Smooth muscle cell (in vitro differentiated cells): ENCODE data around the gene TUBGCP6. TPM values are rescaled to one million over a fixed set of nuclear protein-coding genes. Genes with fewer than 3 reads are reported as not detected.
A peak's percentile ranks its signal among the peaks of the same experiment; 100 is the strongest.

ENCODE experiments used
- DNase-seq: peaks from one replicate; lab custom pipeline; 2025; ENCODE audit not compliant: unreplicated experiment; lab: John Stamatoyannopoulos, UW
- H2AFZ ChIP-seq: fragments of 200-600 bp; sonication (generic); 2 replicates; pipeline ENCODE4 v1.6.0; 2016; ENCODE audit warnings: antibody characterized with exemption, low read depth, mild to moderate bottlenecking
- H3F3A ChIP-seq: fragments of 200-600 bp; sonication (generic); 2 replicates; pipeline ENCODE4 v1.6.0; 2017; ENCODE audit warnings: antibody characterized with exemption, low read depth
- H3K27ac ChIP-seq: fragments of 200-600 bp; sonication (generic); 2 replicates; pipeline ENCODE4 v1.5.1; 2016; ENCODE audit warnings: low read depth, mild to moderate bottlenecking
- H3K27me3 ChIP-seq: fragments of 200-600 bp; sonication (generic); 2 replicates; pipeline ENCODE4 v1.6.1; 2016; ENCODE audit warnings: low read depth, mild to moderate bottlenecking
- H3K36me3 ChIP-seq: fragments of 200-600 bp; sonication (generic); 2 replicates; pipeline ENCODE4 v1.5.1; 2016; ENCODE audit warnings: low read depth
- H3K4me1 ChIP-seq: fragments of 200-600 bp; sonication (generic); 2 replicates; pipeline ENCODE4 v1.5.1; 2016; ENCODE audit warnings: low read depth
- H3K4me2 ChIP-seq: fragments of 200-600 bp; sonication (generic); 2 replicates; pipeline ENCODE4 v1.6.0; 2016; ENCODE audit warnings: mild to moderate bottlenecking
- H3K4me3 ChIP-seq: fragments of 200-600 bp; sonication (generic); 2 replicates; pipeline ENCODE4 v1.5.1; 2016; ENCODE audit warnings: mild to moderate bottlenecking
- H3K79me2 ChIP-seq: fragments of 200-600 bp; sonication (generic); 2 replicates; pipeline ENCODE4 v1.6.0; 2016; ENCODE audit warnings: low read depth, mild to moderate bottlenecking
- H3K9ac ChIP-seq: fragments of 200-600 bp; sonication (generic); 2 replicates; pipeline ENCODE4 v1.6.0; 2016; ENCODE audit warnings: low read depth
- H3K9me3 ChIP-seq: fragments of 200-600 bp; sonication (generic); replicated peaks from 2 replicates; pipeline ENCODE4 v1.5.1; 2016; ENCODE audit warnings: low read depth
- H4K20me1 ChIP-seq: fragments of 200-600 bp; sonication (generic); 2 replicates; pipeline ENCODE4 v1.6.0; 2016; ENCODE audit warnings: low read depth
- WGBS: methylation state at CpG from one replicate; pipeline ENCODE4 v1.1.7; 2016; ENCODE audit warnings: low lambda C conversion rate; 5-methylcytosine and 5-hydroxymethylcytosine counted together
- polyA plus RNA-seq: library from polyadenylated mRNA; unstranded; fragments of >200 nt; fragmentation: Nextera tagmentation; extraction: Ambion mirVana; gene quantifications from 2 replicates; pipeline ENCODE4 v1.2.1, GENCODE V29; 2016
- total RNA-seq: library from RNA; depleted of rRNA; stranded (reverse); fragments of >200 nt; gene quantifications from 2 replicates; pipeline ENCODE4 v1.2.3, GENCODE V29; 2014
- TF ChIP-seq, protein P1 (sequence below): fragments of 200-600 bp; sonication (generic); IDR thresholded peaks from 2 replicates; pipeline ENCODE4 v1.5.1; 2017; ENCODE audit warnings: borderline replicate concordance, mild to moderate bottlenecking, antibody characterized with exemption; ENCODE audit not compliant: insufficient read depth, poor library complexity, severe bottlenecking

Gene TUBGCP6
- total and polyA plus RNA-seq, 2 experiments from 2014 or later, result 10.0 to 22.7 TPM

DNA sequence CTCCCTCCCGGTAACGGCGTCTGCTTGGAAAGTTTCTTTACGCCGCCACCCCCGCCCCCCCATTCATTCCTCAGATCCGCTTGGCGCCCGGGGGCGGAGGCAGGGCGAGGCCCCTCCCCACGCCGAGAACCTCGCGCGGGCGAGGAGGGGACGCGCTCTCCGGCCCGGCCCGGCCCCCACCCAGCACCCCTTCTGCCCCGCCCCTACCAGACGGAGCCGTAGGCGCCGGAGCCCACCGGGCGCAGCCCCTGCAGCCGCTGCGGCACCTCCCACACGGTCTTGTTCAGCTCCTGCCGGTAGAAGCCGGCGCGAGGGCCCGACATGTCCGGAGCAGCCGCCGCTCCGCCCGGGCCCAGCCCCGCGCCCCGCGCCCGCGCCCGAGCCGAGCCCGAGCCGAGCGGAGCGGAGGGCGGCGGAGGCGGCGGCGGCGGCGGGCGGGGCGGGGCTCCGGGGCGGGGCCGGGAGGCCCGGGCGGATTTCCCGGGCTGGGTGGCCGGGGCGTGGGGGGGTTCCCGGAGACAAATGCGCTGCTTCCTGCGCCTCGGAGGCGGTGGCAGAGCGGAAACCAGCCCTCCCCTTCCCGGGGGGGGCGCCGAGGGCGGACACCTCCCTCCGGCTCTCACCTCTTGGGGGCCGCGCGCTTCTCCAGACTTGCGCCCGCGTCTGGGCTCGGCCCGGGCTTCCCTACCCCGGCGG is 25.3 kb upstream of the TUBGCP6 start, which contains the start of gene MAPK11:
Gene MAPK11 (minus strand): TSS at position 411 of the 696 bp plus-strand sequence. CDS start 88 bp downstream, at position 323.
- TF ChIP-seq, protein P1, sequence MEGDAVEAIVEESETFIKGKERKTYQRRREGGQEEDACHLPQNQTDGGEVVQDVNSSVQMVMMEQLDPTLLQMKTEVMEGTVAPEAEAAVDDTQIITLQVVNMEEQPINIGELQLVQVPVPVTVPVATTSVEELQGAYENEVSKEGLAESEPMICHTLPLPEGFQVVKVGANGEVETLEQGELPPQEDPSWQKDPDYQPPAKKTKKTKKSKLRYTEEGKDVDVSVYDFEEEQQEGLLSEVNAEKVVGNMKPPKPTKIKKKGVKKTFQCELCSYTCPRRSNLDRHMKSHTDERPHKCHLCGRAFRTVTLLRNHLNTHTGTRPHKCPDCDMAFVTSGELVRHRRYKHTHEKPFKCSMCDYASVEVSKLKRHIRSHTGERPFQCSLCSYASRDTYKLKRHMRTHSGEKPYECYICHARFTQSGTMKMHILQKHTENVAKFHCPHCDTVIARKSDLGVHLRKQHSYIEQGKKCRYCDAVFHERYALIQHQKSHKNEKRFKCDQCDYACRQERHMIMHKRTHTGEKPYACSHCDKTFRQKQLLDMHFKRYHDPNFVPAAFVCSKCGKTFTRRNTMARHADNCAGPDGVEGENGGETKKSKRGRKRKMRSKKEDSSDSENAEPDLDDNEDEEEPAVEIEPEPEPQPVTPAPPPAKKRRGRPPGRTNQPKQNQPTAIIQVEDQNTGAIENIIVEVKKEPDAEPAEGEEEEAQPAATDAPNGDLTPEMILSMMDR, result no peak
- H3K27me3 ChIP-seq, result peaks cover 26% of the 10 kb centered on the region
- WGBS, result 3% methylated on average over 18 of the region's 92 CpGs
- no peaks in the 10 kb centered on the region for H3K36me3 ChIP-seq
- no peak within 1 kb of the TSS for H2AFZ ChIP-seq
- H4K20me1 ChIP-seq, result peaks cover 46% of the 10 kb centered on the region
- no peak within 1 kb of the TSS for H3K27ac ChIP-seq
- peaks cover 14% of the 10 kb centered on the region for H3F3A ChIP-seq
- no peaks in the 10 kb centered on the region for H3K79me2 ChIP-seq
- peak within 1 kb of the TSS; percentile 88 for H3K4me2 ChIP-seq
- peak within 1 kb of the TSS; percentile 60 for H3K4me3 ChIP-seq
- no peak for DNase-seq
- no peak within 1 kb of the TSS for H3K9ac ChIP-seq
- H3K4me1 ChIP-seq, result peaks cover 23% of the 10 kb centered on the region
- no peaks in the 10 kb centered on the region for H3K9me3 ChIP-seq

DNA sequence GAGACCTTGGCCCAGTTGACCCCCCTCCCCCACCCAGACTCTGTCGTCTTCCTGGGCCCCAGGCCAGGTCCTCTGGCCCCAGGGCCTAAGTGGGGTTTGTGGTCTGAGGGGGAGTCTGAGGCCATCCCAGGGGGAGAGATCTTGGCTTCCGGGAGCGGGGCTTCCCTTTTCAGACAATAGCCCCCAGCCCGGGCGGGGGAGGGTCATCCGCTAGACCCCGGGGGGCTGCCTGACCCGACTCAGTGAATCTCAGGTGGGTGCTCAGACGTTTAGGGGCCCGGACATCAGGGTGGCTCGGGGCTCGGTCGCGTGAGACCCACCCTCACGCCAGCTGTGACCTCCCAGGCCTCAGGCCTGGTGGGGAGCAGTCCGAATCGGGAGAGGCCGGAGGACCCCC is 24.7 kb upstream of the TUBGCP6 start:
- TF ChIP-seq, protein P1, result no peak
- DNase-seq, result no peak
- peaks cover 23% of the 10 kb centered on the region for H3K4me1 ChIP-seq
- peak overlapping the region; percentile 60 for H3K4me3 ChIP-seq
- H3K9me3 ChIP-seq, result no peaks in the 10 kb centered on the region
- no peak overlapping the region for H2AFZ ChIP-seq
- no peaks in the 10 kb centered on the region for H3K79me2 ChIP-seq
- H3K27ac ChIP-seq, result no peak overlapping the region
- peak overlapping the region; percentile 88 for H3K4me2 ChIP-seq
- H3K9ac ChIP-seq, result no peak overlapping the region
- H4K20me1 ChIP-seq, result peaks cover 42% of the 10 kb centered on the region
- 40% methylated on average over 17 of the region's 18 CpGs for WGBS
- no peaks in the 10 kb centered on the region for H3K36me3 ChIP-seq
- peaks cover 26% of the 10 kb centered on the region for H3K27me3 ChIP-seq
- H3F3A ChIP-seq, result peaks cover 11% of the 10 kb centered on the region

DNA sequence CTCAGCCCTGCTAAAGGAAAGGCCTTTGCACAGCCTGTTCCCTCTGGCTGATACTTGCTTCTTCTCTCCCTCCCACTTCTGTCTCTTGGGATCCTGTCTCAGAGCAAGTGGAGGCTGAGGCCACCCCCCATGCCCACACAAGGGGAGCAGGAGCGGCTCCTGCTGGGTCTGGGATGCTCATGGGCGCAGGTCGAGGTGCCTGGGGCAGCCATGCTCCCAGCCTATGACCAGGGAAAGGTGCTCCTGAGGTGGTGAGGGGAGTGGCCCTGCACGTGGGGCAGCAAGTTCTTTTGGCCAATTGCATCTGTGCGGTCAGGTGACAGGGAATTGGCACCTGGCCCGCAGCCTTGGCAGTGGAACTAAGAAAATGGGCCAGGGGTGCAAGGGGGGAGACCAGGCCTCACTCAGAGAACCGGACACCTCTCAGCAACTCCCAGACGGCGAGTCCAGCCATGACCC is 23.9 kb upstream of the TUBGCP6 start:
- H3K9ac ChIP-seq, result no peak overlapping the region
- no peak for DNase-seq
- H3F3A ChIP-seq, result peaks cover 5% of the 10 kb centered on the region
- peaks cover 26% of the 10 kb centered on the region for H3K27me3 ChIP-seq
- WGBS, result 88% methylated on average over 9 of the region's 9 CpGs
- H4K20me1 ChIP-seq, result peaks cover 35% of the 10 kb centered on the region
- H3K79me2 ChIP-seq, result no peaks in the 10 kb centered on the region
- TF ChIP-seq, protein P1, result no peak
- no peaks in the 10 kb centered on the region for H3K36me3 ChIP-seq
- H3K4me2 ChIP-seq, result no peak overlapping the region
- no peak overlapping the region for H3K4me3 ChIP-seq
- no peak overlapping the region for H2AFZ ChIP-seq
- no peak overlapping the region for H3K27ac ChIP-seq
- H3K9me3 ChIP-seq, result no peaks in the 10 kb centered on the region
- peaks cover 23% of the 10 kb centered on the region for H3K4me1 ChIP-seq
